Measurements from ENCODE around the gene SDK2.

- TF ChIP-seq CTCF (IDR thresholded peaks at IDR 0.05; ENCODE audit: insufficient read depth, low read depth, low read length): no peak
- no peak for TF ChIP-seq EZH2 (IDR thresholded peaks at IDR 0.05; ENCODE audit: insufficient read depth, low read length)
Observed at GRCh38 chr17:73548620-73549311, 95.5 kb downstream of the SDK2 start.
